ENCODE results near the gene SV2B.

- TF ChIP-seq POLR2A (IDR thresholded peaks at IDR 0.05) (no peak), POLR2AphosphoS5 (IDR thresholded peaks at IDR 0.05) (no peak)
- TF ChIP-seq, protein P1, sequence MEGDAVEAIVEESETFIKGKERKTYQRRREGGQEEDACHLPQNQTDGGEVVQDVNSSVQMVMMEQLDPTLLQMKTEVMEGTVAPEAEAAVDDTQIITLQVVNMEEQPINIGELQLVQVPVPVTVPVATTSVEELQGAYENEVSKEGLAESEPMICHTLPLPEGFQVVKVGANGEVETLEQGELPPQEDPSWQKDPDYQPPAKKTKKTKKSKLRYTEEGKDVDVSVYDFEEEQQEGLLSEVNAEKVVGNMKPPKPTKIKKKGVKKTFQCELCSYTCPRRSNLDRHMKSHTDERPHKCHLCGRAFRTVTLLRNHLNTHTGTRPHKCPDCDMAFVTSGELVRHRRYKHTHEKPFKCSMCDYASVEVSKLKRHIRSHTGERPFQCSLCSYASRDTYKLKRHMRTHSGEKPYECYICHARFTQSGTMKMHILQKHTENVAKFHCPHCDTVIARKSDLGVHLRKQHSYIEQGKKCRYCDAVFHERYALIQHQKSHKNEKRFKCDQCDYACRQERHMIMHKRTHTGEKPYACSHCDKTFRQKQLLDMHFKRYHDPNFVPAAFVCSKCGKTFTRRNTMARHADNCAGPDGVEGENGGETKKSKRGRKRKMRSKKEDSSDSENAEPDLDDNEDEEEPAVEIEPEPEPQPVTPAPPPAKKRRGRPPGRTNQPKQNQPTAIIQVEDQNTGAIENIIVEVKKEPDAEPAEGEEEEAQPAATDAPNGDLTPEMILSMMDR (IDR thresholded peaks at IDR 0.05) = no peak
These were observed 48.2 kb downstream of the SV2B start for GRCh38 chr15:91148243-91148642.

Measured in breast epithelium (tissue), 3 donors.